ENCODE measurements around the gene ZFYVE26.

DNA sequence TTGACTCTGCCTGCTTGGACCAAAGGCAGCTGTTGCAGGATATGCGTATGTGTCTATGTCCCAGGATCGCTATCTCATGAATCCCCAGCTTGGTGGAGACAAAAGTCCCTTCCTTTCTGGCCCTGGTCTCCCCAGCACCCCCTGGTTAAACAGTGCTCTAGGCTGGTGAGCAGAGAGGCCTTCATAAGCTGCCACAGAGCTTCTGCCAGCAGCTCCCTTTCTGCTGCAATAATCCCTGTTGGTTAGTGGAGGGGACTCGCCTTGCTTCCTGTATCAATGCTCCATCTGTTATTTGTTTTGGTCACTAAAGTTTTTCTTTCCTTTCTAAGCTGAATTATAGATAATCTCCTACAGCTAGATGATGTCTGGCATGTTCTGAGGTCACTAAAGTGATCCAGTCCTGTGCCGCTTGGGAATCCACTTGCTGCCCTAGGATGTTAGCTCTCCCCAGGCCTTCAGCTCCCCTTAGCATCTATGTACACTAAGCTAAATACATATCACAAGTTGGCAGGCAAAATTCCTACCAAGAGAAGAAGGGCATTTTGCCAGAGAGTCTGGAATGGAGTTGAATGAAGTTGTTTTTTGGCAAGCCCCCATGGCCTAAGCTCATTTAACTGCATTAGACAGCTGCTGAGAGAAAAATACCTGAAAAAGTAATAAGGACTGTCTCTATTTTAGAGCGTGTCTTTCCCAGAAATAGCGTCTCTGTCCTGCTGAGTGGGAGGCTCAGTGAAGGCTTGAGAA, 66.9 kb downstream of the ZFYVE26 start:
- TF ChIP-seq CEBPB (IDR thresholded peaks at IDR 0.05) (no peak), MAX (IDR thresholded peaks at IDR 0.05) (no peak), KDM1A (IDR thresholded peaks at IDR 0.05; ENCODE audit: low read depth) (no peak), POLR2A (IDR thresholded peaks at IDR 0.05; ENCODE audit: low read length) (no peak), CTCF (IDR thresholded peaks at IDR 0.05) (no peak), RAD21 (conservative IDR thresholded peaks at IDR 0.05 in 1 of 2, IDR thresholded peaks at IDR 0.05 in 1 of 2) (no peak), ELK1 (IDR thresholded peaks at IDR 0.05; ENCODE audit: low read depth, low read length) (no peak), EP300 (IDR thresholded peaks at IDR 0.05) (no peak), KDM5A (IDR thresholded peaks at IDR 0.05) (no peak)

Measured in A549 (cell line).